Measurements from ENCODE around the gene TECPR1. TPM values are rescaled to one million over a fixed set of nuclear protein-coding genes. Genes with fewer than 3 reads are reported as not detected.

The TECPR1 gene, protein sequence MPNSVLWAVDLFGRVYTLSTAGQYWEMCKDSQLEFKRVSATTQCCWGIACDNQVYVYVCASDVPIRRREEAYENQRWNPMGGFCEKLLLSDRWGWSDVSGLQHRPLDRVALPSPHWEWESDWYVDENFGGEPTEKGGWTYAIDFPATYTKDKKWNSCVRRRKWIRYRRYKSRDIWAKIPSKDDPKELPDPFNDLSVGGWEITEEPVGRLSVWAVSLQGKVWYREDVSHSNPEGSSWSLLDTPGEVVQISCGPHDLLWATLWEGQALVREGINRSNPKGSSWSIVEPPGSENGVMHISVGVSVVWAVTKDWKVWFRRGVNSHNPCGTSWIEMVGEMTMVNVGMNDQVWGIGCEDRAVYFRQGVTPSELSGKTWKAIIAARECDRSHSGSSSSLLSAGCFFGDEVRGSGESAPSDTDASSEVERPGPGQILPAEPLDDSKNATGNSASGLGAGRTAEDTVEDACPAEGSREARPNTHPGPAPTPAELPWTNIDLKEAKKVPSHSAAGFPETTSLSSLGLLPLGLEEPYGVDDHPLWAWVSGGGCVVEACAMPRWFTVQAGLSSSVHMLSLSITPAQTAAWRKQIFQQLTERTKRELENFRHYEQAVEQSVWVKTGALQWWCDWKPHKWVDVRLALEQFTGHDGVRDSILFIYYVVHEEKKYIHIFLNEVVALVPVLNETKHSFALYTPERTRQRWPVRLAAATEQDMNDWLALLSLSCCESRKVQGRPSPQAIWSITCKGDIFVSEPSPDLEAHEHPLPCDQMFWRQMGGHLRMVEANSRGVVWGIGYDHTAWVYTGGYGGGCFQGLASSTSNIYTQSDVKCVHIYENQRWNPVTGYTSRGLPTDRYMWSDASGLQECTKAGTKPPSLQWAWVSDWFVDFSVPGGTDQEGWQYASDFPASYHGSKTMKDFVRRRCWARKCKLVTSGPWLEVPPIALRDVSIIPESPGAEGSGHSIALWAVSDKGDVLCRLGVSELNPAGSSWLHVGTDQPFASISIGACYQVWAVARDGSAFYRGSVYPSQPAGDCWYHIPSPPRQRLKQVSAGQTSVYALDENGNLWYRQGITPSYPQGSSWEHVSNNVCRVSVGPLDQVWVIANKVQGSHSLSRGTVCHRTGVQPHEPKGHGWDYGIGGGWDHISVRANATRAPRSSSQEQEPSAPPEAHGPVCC
- 11.7 and 13.0 TPM in 2 replicates for total RNA-seq (ENCODE audit: low replicate concordance)

DNA sequence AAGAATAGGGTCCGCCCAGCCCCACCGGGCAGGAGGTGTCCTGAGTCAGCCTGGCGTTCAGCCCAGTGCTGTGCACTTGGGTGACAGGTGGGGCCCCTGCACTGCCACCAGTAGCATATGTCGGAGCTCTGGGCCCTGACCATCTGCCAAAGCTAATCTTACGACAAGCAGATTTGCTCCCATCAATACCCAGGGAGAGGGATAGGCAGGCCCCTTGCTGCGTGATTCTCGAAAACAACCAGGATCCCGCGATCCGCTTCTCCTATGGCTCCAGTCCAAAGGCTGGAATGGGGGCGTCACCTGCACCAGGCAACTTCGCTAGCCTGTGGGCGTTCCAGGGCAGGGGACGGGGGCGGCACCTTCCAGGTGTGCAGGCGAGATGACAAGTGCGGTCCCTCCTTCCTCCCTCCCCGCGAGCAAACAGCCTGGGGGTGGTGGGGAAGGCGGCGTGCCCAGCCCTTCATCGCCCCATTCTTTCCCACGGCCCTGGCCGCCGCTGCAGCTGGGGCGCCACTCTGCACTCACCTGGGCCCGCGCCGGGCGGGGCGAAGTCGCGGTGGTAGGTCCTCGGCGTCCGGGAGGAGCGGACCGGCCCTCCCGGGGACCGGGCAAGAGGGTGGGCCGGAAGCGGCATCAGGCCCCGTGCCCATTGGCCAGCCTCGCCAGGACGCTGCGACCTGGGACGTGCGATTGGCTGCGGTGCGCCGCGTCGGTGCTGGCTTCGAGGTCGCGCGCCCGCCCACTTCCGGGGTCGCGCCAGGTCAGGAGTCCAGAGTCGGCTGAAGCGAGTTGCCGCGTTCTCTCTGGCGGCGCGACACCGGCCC lies at the start of gene TECPR1:
TSS of gene TECPR1 (minus strand) at position 632 of the 824 bp plus-strand sequence. CDS start 6,086 bp downstream, outside the sequence.
- peak within 1 kb of the TSS; percentile 96 for H3K4me3 ChIP-seq (ENCODE audit: low read depth, low read length)
- TF ChIP-seq, protein P1, sequence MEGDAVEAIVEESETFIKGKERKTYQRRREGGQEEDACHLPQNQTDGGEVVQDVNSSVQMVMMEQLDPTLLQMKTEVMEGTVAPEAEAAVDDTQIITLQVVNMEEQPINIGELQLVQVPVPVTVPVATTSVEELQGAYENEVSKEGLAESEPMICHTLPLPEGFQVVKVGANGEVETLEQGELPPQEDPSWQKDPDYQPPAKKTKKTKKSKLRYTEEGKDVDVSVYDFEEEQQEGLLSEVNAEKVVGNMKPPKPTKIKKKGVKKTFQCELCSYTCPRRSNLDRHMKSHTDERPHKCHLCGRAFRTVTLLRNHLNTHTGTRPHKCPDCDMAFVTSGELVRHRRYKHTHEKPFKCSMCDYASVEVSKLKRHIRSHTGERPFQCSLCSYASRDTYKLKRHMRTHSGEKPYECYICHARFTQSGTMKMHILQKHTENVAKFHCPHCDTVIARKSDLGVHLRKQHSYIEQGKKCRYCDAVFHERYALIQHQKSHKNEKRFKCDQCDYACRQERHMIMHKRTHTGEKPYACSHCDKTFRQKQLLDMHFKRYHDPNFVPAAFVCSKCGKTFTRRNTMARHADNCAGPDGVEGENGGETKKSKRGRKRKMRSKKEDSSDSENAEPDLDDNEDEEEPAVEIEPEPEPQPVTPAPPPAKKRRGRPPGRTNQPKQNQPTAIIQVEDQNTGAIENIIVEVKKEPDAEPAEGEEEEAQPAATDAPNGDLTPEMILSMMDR (IDR thresholded peaks at IDR 0.05; ENCODE audit: insufficient read depth, low read length) = no peak
- DNase-seq (ENCODE audit: low read depth) = peak; percentile 86

DNA sequence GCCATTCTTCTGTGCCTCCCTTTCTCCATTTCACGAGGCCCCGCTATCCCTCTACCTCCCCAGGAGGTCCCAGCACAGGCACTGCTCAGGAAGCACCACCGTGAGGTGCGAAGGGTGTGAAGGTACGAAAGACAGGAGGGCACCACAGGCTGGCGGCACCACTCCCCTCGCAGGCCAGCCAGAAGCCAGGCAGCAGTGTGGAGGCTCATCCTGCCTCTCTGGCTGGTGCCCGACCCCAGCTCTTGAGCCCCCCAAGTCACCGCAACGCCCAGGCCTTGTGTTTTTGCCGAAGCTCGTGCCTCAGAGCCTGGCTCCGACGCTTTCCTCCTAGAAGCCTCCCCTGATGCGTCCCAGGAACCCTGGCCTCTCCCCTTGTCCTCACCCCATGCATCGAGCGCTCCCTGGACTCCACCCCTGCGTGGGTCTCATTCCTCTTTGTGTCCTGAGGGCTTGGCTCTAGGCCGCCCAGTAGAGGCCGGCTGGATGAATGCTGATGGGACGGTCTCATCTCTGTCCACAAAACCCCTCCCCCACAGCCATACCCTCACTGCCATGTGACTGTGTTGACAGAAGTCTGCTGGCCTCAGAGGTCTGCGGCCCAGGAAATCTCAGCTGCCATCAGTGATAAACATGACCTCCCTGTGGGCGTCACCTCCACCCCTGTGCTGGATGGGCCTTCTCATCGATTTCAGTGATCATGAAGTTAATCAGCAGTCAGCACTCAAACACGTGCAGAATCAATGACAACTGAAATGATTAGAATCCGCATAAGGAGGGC lies 48.8 kb upstream of the TECPR1 start:
- no peak overlapping the region for H3K4me3 ChIP-seq (ENCODE audit: low read depth, low read length)
- TF ChIP-seq, protein P1 (IDR thresholded peaks at IDR 0.05; ENCODE audit: insufficient read depth, low read length) = no peak
- DNase-seq (ENCODE audit: low read depth) = no peak

DNA sequence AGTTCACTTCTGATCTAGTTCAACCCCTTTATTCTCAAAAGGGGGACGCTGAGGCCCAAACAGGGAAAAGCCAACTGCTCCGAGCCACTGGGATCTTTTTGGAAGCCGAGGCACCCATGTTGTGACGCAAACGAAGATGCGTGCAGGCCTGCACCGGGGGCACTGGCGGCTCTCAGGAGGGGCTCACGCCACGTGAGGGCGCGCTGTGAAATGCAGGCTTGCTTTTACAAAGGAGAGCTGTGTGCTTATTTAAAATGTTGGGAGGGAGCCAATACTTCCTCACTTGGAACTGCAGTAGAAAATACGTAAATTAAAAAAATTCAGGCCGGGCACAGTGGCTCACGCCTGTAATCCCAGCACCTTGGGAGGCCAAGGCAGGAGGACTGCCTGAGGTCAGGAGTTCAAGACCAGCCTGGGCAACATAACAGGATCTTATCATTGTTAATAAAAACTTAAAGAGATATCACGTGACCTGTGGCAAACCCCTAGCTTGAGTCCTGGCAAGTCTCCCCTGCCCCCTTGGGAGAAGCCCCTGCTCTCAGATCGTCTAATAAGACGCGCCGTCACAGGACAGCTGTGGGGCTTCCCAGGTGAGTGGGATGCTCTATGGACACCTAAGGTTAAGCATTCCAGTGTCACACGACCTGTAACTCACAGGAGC lies 45.7 kb upstream of the TECPR1 start:
- DNase-seq (ENCODE audit: low read depth) = no peak
- TF ChIP-seq, protein P1 (IDR thresholded peaks at IDR 0.05; ENCODE audit: insufficient read depth, low read length) = no peak
- no peak overlapping the region for H3K4me3 ChIP-seq (ENCODE audit: low read depth, low read length)

DNA sequence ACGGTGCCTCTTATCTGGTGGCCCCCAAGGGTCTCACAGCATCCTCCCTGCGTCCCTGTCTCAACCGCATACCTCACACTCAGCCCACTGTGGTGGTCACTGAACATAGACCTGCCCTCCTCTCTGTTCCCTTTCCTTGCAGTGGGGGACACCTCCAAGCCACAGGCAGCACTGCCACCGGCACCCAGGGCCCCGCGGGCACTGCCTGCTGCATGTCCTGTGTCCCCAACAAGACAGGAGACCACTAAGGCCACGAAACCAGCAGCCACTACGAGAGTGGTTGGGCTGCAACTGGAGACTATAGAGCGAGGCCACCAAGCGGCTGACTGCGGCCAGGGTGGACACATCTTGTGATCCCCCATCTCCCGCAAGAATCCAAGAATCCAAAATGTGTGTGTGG lies 44.8 kb upstream of the TECPR1 start:
- no peak overlapping the region for H3K4me3 ChIP-seq (ENCODE audit: low read depth, low read length)
- TF ChIP-seq, protein P1 (IDR thresholded peaks at IDR 0.05; ENCODE audit: insufficient read depth, low read length) = no peak
- DNase-seq (ENCODE audit: low read depth) = no peak

- TF ChIP-seq, protein P1 (IDR thresholded peaks at IDR 0.05; ENCODE audit: insufficient read depth, low read length) = no peak
- H3K4me3 ChIP-seq (ENCODE audit: low read depth, low read length) = no peak overlapping the region
- DNase-seq (ENCODE audit: low read depth) = no peak
These were observed 43.6 kb upstream of the TECPR1 start for GRCh38 chr7:98295467-98296192.

Measured in fibroblast of the aortic adventitia (primary cell).